ENCODE results near the gene NPBWR2.

NPBWR2 gene
- 0 reads per million in 2 donors for total RNA-seq

DNA sequence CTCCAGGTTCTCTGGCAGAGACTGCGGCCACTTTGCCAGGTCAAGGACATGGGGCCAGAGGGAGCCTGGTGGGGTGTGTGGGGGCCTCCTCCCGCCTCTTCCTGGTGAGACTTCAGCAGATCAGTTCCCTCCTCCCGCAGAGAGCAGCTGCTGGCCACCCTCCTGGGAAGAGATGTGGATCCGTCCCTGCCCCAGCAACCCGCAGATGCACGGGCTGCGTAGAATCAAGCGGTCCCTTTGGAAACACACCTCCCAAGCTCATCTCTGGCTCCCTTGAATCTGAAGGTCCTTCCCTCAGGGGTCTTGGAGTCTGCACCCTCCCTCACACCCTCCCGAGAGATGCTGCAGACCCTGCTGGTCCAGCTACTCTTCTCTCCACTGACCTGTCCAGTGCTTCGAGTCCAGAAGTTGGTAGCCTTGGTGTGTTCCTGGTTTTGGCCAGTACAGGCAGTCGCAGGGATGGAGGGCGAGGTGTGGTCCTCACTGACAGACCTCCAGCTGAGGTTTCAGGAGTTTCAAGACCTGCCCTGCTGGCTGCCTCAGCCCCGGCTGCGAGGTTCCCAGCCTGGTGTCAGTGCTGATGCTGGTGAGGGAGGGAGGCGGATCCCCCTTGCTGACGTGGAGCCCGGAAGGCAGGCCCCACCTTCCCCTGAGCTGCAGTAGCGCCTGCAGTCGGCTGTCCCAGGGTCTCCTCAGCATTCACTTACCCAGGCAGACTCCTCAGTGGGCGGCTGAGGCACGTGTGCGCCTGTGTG lies at the start of gene NPBWR2:
TSS of gene NPBWR2 (minus strand) at position 585 of the 755 bp plus-strand sequence. CDS start 734 bp downstream, outside the sequence.
- DNase-seq: peak in 2 of 5 experiments; percentile 7 to 38

- DNase-seq: no peak
Observed at GRCh38 chr20:64156136-64156885, 48.9 kb upstream of the NPBWR2 start.

DNA sequence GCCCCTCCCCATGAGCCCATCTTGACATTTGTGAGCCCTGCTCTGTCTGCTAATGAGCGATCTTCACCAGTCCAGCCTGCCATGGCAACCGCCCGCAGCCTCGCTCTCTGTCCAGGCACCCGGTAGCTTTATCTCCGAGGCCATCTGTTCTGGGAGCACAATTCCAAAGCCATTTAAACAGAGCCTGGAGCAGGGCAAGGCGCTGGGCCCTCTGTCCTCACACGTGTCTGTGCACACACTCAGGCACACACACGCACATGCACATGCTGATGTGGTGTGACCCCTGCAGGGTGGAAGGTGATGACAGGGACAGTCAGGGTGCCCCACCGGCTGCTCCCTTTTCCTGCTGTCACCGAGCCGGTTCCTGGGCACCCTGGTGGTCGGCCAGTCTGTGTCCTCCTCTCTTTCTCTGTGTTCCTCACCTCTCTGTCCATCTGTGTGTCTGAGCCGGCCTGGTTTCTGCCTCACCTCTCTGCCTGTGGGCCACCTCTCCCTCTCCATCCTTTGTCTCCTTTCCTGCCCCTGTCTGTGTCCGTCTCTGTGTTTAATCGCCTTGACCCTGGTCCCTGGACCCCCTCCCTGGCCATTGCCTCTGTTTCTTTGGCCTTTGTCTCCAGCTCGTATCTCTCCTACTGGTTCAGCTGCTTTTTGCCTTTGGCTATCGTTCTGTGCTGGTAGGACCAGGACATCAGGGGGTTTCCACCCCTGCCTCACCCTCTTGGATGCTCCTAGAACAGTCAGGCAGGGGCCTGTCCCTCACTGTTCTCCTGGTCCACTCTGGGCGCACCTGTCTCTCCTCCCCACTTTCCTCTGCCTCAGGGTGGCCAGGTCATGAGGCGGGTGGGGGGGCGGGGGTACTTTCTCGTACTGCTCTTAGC lies 48.1 kb upstream of the NPBWR2 start:
- no peak for DNase-seq

- DNase-seq: no peak
Observed at GRCh38 chr20:64154590-64155257, 47.4 kb upstream of the NPBWR2 start.

- no peak for DNase-seq
Observed at GRCh38 chr20:64153861-64154589, 46.7 kb upstream of the NPBWR2 start.

DNA sequence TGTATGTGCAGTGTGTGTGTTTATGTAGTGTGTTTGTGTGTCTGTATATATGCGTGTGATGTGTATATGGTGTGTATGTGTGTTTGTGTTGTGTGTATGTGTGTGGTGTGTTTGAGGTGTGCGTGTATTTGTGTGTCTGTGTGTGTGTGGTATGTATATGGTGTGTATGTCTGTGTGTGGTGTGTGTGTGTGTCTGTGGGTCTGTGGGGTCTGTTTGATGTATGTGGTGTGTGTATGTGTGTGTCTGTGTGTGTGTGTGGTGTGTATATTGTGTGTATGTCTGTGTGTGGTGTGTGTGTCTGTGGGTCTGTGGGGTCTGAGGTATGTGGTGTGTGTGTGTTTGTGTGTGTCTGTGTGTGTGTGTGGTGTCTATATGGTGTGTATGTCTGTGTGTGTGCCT lies 46.0 kb upstream of the NPBWR2 start:
- DNase-seq: no peak

GRCh38 chr20:64152906-64153305 lies 45.5 kb upstream of the NPBWR2 start:
- no peak for DNase-seq

DNA sequence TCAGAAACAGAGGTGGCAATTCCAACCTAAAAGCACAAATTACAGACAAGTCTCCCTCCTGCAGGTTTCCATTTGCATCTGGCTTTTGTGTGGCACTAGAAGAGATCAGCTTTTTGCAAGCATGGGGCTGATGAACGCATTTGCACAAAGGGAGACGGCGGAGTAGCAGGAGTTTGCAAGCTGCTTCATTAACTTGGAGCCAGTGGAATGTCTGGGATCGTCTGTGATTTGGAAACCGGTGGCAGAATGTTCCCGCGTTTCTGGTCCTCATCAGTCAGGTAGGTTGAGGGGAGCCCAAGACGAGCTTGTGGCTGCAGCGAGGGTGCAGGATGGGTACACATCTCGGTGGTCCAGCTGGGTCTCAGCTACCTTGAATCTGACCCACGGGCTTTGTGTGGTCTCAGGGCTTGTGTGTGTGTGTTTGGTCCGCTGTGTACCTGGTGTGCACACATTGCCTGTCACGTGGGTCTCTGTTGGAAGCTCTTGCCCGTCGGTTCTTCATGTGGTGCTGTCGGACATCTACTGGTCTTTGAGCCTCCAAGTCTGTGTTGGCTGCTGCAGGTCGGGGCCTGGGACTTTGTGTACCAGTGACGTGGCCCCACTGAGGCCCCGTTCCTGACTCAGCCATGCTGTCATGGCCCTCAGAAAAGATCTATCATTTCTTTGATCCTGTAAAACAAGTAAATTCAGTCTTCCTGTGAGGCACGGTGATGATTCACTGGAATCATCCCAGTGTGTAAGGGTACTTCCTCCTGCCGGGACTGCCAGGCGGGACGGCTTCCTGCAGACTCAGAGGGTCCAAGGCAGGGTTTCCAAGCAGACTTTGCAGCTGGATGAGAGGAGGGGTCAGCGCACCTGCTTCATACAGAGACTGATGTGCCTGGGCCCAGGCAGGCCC lies 44.5 kb upstream of the NPBWR2 start:
- no peak for DNase-seq

DNA sequence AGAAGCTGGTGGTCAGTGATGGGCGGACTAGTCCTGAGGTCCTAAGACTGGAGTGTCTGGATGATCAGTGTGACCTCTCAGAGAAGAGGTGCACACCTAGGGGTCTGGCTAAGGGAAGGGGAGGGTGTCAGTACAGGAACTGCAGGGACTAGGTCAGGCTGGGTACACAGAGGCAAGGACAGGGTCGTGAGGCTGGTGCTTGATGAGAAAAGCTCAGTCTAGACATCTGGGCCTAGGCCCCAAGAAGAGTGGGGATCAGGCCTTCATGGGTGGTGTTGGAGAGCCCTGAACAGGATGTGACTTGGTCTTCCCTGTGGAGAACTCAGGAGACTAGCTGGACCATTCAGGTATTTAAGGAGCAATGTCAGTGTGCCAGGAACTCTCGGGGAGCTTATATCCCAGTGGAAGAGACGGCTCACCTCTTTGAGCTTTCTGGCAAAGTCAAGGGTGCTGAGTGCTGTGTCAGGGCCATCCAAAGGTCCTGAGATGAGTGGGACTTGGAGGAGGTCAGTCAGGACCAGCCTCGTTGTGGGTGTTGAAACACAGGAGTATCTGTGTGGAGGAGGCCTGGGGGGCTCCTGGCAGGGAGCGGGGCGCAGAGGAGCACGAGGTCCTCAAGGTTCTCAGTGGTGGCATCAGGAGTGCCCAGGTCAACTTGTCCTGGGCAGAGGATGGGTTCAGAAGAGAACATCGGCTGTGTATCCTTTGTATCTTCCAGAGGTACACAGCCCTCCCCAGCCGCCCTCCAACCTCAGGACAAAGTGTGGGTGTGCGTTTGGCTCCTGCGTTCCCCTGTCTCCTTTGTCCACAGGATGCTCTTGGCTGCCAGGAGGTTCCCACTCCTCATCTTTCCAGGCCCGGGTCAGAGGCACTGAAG lies 43.6 kb upstream of the NPBWR2 start:
- no peak for DNase-seq

- DNase-seq: no peak
Observed at GRCh38 chr20:64149809-64150560, 42.6 kb upstream of the NPBWR2 start.

- no peak for DNase-seq
Observed at GRCh38 chr20:64149141-64149540, 41.8 kb upstream of the NPBWR2 start.

GRCh38 chr20:64148581-64148980 lies 41.2 kb upstream of the NPBWR2 start:
- DNase-seq: no peak

DNA sequence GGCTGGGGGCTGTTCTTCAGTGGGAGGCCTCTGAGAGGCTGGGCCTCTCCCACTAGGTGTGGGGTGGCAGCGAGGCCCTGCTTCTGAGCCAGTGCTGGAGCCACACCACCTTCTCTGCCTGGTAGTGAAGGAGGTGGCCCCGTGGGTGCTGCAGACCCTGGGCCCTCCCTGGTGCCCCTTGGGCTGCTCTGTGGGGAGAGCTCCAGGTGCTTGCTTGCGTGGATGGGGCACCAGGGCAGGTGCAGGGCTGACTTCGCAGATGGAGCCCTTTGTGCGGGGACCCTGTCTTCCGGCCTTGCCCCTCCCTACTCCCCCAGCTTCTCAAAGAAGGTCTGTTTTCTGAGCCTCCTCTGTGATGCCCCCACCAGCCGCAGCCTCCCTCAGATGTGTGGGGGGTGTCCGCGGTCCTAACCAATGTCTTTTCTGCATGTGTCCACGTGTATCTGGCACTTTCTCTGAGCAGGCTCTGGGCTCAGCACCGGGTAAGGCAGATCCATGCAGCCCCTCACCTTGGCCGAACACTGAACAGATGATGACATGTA lies 39.6 kb upstream of the NPBWR2 start:
- DNase-seq: no peak

DNA sequence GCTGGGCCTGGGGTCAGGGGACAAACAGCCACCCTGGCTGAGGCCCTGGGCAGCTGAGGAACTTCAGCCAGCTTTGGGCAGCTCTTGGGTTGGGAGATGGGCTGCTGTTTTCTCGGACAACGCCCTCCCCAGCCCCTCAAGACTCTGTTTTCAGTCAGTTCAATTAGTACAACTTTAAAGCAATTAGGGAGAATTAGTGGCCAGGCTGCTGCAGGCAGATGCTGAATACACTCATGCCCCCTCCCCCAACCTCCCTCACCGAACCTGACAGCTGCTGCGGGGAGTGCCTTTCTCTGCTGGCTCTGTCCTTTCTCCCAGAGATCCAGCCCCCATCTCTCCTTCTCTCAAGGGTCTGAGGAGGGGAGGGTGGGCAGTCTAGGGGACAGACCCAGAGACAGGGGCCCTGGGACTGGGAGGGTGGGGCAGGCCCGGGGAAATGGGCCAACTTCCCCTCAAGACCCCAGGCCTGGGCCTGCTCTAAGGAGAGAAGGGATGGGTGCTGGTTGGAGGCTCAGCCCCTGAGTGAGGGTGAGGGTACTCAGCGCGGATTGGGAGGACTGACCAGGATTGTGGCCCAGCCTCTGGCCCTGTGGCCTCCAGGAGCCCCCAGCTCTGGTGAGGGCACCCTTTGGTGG lies 39.1 kb upstream of the NPBWR2 start:
- no peak for DNase-seq

DNA sequence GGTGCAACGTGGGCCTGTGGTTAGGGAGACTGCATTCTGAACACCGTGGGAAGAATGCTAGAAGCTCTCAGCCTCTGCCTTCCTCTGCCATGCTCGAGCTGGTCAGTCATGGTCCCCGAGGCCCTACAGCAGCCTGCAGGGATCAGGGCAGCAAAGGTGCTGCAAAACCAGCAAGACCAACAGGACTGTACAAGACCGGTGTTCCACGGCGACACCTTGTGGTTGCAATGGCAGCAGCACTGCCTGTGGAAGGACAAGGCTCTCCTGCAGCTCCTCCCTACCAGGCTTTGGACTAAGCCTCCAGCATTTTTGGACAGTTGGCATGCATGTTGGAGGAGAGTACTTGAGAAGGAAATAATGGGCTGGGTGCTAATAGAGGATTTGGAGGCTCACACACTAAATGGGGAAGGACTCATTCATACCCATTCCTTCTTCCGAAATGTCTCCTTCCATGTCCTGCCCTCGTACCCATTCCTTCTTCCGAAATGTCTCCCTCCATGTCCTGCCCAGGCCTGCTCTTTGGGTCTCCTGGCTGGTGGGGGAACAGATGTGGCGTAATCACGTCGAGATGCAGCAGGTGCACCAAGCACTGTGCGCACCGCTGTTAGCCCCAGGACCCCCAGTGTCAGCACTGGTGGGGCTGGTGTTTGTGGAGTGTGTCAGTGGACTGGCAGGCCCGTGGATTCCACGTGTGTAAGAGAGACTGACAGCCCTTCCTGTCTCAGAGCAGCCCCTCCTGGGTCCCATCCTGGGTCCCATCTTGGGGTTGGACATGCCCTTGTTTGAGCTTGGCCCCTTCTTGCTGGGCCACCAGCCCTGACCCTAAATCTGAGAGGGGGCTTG lies 38.3 kb upstream of the NPBWR2 start:
- no peak for DNase-seq

GRCh38 chr20:64144144-64144912 lies 37.0 kb upstream of the NPBWR2 start:
- DNase-seq: no peak

All from T-helper 2 cell (primary cell).